ENCODE data around the gene TMEM185A. TPM values are rescaled to one million over a fixed set of nuclear protein-coding genes. Genes with fewer than 3 reads are reported as not detected.

The TMEM185A gene
- total RNA-seq, 1 experiment from 2014 or later, result 23.6 TPM

- no peak overlapping the region for H4K5ac ChIP-seq (ENCODE audit: insufficient read length, low read depth, low read length)
- peaks cover 18% of the 10 kb centered on the region for H3K9me3 ChIP-seq (ENCODE audit: control insufficient read depth, low read depth, low read length)
- H2AFZ ChIP-seq (ENCODE audit: low read length), result no peak overlapping the region
- H4K20me1 ChIP-seq (ENCODE audit: control insufficient read depth, insufficient read depth, insufficient read length), result no peaks in the 10 kb centered on the region
- H2AK5ac ChIP-seq (ENCODE audit: insufficient read length, low read length), result no peak overlapping the region
- no peak for TF ChIP-seq CTCF (conservative IDR thresholded peaks at IDR 0.05)
- no peak overlapping the region for H4K91ac ChIP-seq (ENCODE audit: insufficient read length, low read depth, low read length)
- Mint-ChIP-seq H3K36me3 (ENCODE audit: insufficient read depth in 1 of 3, low read depth in 3 of 3) (peaks cover 0 to 9% (median 5%) of the 10 kb centered on the region in 3 experiments; a peak in 3 of 7 replicates), H3K27ac (no peak overlapping the region), H3K27me3 (ENCODE audit: low read depth) (peaks cover 39% of the 10 kb centered on the region), H3K4me3 (no peak overlapping the region), H3K9me3 (peaks cover 72 to 73% of the 10 kb centered on the region in 2 experiments), H3K4me1 (peaks cover 12 to 15% of the 10 kb centered on the region in 2 experiments)
- H3K4ac ChIP-seq (ENCODE audit: low read depth, low read length), result no peak overlapping the region
- no peak overlapping the region for H3T11ph ChIP-seq (ENCODE audit: low read length)
- H3K23me2 ChIP-seq (ENCODE audit: insufficient read length, low read depth, low read length, poor library complexity, severe bottlenecking), result peaks cover 8% of the 10 kb centered on the region
- H3K27me3 ChIP-seq (ENCODE audit: insufficient read depth, low read length), result no peaks in the 10 kb centered on the region; the same call in 1 of the 2 replicates
- no peak overlapping the region for H2BK120ac ChIP-seq (ENCODE audit: low read depth, low read length, poor library complexity, severe bottlenecking)
- H2BK15ac ChIP-seq (ENCODE audit: low read depth, low read length), result no peak overlapping the region
- H4K8ac ChIP-seq (replicated peaks; ENCODE audit: insufficient read length, low read depth, low read length), result no peak overlapping the region
- H3K18ac ChIP-seq (ENCODE audit: insufficient read length, low read depth, low read length), result no peak overlapping the region
- peaks cover 2% of the 10 kb centered on the region; the same call in 1 of the 2 replicates for H3K79me2 ChIP-seq (ENCODE audit: insufficient read depth, low read length)
- H3K23ac ChIP-seq (ENCODE audit: insufficient read length, low read depth, low read length), result no peak overlapping the region
- H3K4me1 ChIP-seq (ENCODE audit: insufficient read depth, low read length), result no peaks in the 10 kb centered on the region
- no peak overlapping the region for H2BK12ac ChIP-seq (ENCODE audit: insufficient read length, low read depth, low read length)
- no peak overlapping the region for H3K56ac ChIP-seq (ENCODE audit: insufficient read length, low read depth, low read length)
- H3K4me2 ChIP-seq (ENCODE audit: insufficient read depth, insufficient read length, low read length), result no peak overlapping the region
- H2BK20ac ChIP-seq (ENCODE audit: low read depth, low read length, poor library complexity, severe bottlenecking), result no peak overlapping the region
- H3K9ac ChIP-seq (ENCODE audit: extremely low read depth, insufficient read length, low read length), result no peak overlapping the region
- no peak overlapping the region for H3K27ac ChIP-seq (ENCODE audit: insufficient read length, low read depth, low read length)
- no peaks in the 10 kb centered on the region for H3K79me1 ChIP-seq (ENCODE audit: insufficient read depth, low read depth, low read length, poor library complexity, severe bottlenecking)
- H3K14ac ChIP-seq (ENCODE audit: insufficient read depth, low read length), result no peak overlapping the region
- no peak overlapping the region for H2BK5ac ChIP-seq (ENCODE audit: insufficient read length, low read length)
- no peak for DNase-seq
Measured at GRCh38 chrX:149633511-149633910, 1.9 kb upstream of the TMEM185A start.
